DND-41 (cell line): Measurements from ENCODE around the gene KLHL11.
A peak's percentile ranks its signal among the peaks of the same experiment; 100 is the strongest.

Experiments
- ATAC-seq: fragments of 200-7000 bp; cut with Tn5 transposase; 3 replicates; pipeline ENCODE4 v1.9.1; 2021; ENCODE audit warnings: low read depth; ENCODE audit not compliant: insufficient read depth
- DNase-seq: peaks from one replicate; pipeline ENCODE4 v3.0.0-alpha.2; 2020
- H2AFZ ChIP-seq: 2 replicates; pipeline ENCODE4 v1.6.0; 2012; ENCODE audit warnings: low read depth, low read length
- H3K27ac ChIP-seq: 2 replicates; pipeline ENCODE4 v1.5.1; 2012; ENCODE audit warnings: low read length, inconsistent platforms
- H3K27me3 ChIP-seq: fragments of 200-600 bp; sonication (generic); 2 replicates; pipeline ENCODE4 v1.6.0; 2012; ENCODE audit warnings: low read length, mild to moderate bottlenecking, inconsistent platforms; ENCODE audit not compliant: insufficient read depth, poor library complexity
- H3K36me3 ChIP-seq: 2 replicates; pipeline ENCODE4 v1.5.1; 2012; ENCODE audit warnings: low read length, inconsistent platforms; ENCODE audit not compliant: insufficient read depth
- H3K4me1 ChIP-seq: 2 replicates; pipeline ENCODE4 v1.5.1; 2012; ENCODE audit warnings: mild to moderate bottlenecking, low read length; ENCODE audit not compliant: insufficient read depth
- H3K4me2 ChIP-seq: 2 replicates; pipeline ENCODE4 v1.6.0; 2012; ENCODE audit warnings: mild to moderate bottlenecking, moderate library complexity, low read length, inconsistent platforms; ENCODE audit not compliant: insufficient read depth
- H3K4me3 ChIP-seq, 2 experiments: fragments of 200-600 bp in 1 of 2; shearing (Covaris generic) in 1 of 2; 2 replicates each; pipeline ENCODE4 v1.5.1; 2012 to 2016; ENCODE audit warnings: inconsistent platforms in 2 of 2, low read length in 2 of 2, mild to moderate bottlenecking in 2 of 2, low read depth in 1 of 2, moderate library complexity in 1 of 2
- H3K79me2 ChIP-seq: 2 replicates; pipeline ENCODE4 v1.6.0; 2012; ENCODE audit warnings: low read length, inconsistent platforms; ENCODE audit not compliant: insufficient read depth
- H3K9ac ChIP-seq: 2 replicates; pipeline ENCODE4 v1.6.0; 2012; ENCODE audit warnings: low read depth, mild to moderate bottlenecking, inconsistent platforms, low read length, moderate library complexity
- H3K9me3 ChIP-seq: 2 replicates; pipeline ENCODE4 v1.5.1; 2012; ENCODE audit warnings: low read length, moderate library complexity, mild to moderate bottlenecking, inconsistent platforms; ENCODE audit not compliant: insufficient read depth, severe bottlenecking
- H4K20me1 ChIP-seq: 2 replicates; pipeline ENCODE4 v1.6.0; 2012; ENCODE audit warnings: low read length; ENCODE audit not compliant: insufficient read depth
- CTCF ChIP-seq: IDR thresholded peaks from 2 replicates; pipeline ENCODE4 v1.5.1; 2012; ENCODE audit warnings: borderline replicate concordance, low read length, moderate library complexity, mild to moderate bottlenecking; ENCODE audit not compliant: poor library complexity, severe bottlenecking; ENCODE audit errors: extremely low read depth
- EZH2 ChIP-seq: IDR thresholded peaks from 3 replicates; pipeline ENCODE4 v1.6.1; 2012; ENCODE audit warnings: borderline replicate concordance, low read depth, mild to moderate bottlenecking, moderate library complexity, low read length, inconsistent platforms; ENCODE audit not compliant: severe bottlenecking

Gene KLHL11

GRCh38 chr17:41813699-41814124 lies 51.5 kb downstream of the KLHL11 start:
- Histone ChIP-seq H3K27me3 (peaks cover 21% of the 10 kb centered on the region), H3K79me2 (no peaks in the 10 kb centered on the region), H2AFZ (no peak overlapping the region), H3K36me3 (no peaks in the 10 kb centered on the region), H3K9ac (no peak overlapping the region), H4K20me1 (no peaks in the 10 kb centered on the region), H3K4me3 (no peak overlapping the region), H3K4me2 (no peak overlapping the region), H3K9me3 (no peaks in the 10 kb centered on the region), H3K27ac (no peak overlapping the region), H3K4me1 (peaks cover 18% of the 10 kb centered on the region)
- no peak for TF ChIP-seq CTCF
- DNase-seq (no peak), ATAC-seq (no peak)

DNA sequence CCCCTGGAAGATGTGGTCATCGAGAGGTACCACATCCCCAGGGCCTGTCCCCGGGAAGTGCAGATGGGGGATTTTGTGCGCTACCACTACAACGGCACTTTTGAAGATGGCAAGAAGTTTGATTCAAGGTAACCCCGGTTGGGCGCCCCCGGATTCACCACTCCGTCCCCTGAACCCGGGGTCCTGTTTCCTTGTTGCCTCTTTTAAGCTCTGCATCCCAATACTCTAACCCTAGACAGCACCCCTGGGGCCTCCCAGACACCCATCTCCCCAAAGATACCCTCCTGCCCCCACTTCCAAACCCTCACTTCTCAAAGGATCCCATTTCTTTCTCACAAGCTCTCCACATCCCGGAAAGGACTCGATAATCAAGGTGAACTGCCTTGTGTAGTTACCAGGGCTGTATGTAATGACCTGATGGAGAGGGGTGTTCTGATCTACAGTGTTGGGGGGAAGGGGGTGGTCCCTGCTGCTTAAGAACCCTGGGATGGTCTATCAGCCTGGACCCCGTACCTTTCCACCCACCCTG lies 52.0 kb downstream of the KLHL11 start:
- DNase-seq (no peak), ATAC-seq (no peak)
- H3K4me2 ChIP-seq, result no peak overlapping the region
- H3K9me3 ChIP-seq, result no peaks in the 10 kb centered on the region
- H3K27ac ChIP-seq, result no peak overlapping the region
- no peak overlapping the region for H2AFZ ChIP-seq
- peaks cover 18% of the 10 kb centered on the region for H3K4me1 ChIP-seq
- H4K20me1 ChIP-seq, result no peaks in the 10 kb centered on the region
- H3K27me3 ChIP-seq, result peaks cover 21% of the 10 kb centered on the region
- no peak overlapping the region for H3K4me3 ChIP-seq
- H3K36me3 ChIP-seq, result no peaks in the 10 kb centered on the region
- TF ChIP-seq EZH2, result no peak
- no peak for TF ChIP-seq CTCF
- H3K79me2 ChIP-seq, result no peaks in the 10 kb centered on the region
- no peak overlapping the region for H3K9ac ChIP-seq

- Histone ChIP-seq H3K27ac (no peak within 1 kb of the TSS), H3K79me2 (no peaks in the 10 kb centered on the region), H3K27me3 (peaks cover 21% of the 10 kb centered on the region), H3K9me3 (no peaks in the 10 kb centered on the region), H3K36me3 (no peaks in the 10 kb centered on the region), H3K4me1 (peaks cover 18% of the 10 kb centered on the region), H3K4me2 (peak within 1 kb of the TSS; percentile 82), H4K20me1 (no peaks in the 10 kb centered on the region), H2AFZ (peak within 1 kb of the TSS; percentile 70), H3K9ac (peak within 1 kb of the TSS; percentile 58), H3K4me3 (peak within 1 kb of the TSS; percentile 30 to 67; a peak in 3 of 4 replicates)
- no peak for DNase-seq
- no peak; the same call in 2 of the 3 replicates for ATAC-seq
- TF ChIP-seq EZH2 (no peak), CTCF (no peak)
Measured at GRCh38 chr17:41812381-41813151, 52.7 kb downstream of the KLHL11 start, which contains the start of gene FKBP10. TSS of gene FKBP10 (plus strand) at chr17:41813004. CDS start at chr17:41813035, 31 bp downstream.
